GM19324 (cell line): Measurements from ENCODE around the gene ACOT8.
"Not testable (repeated sequence)": the region's sequence is repeated elsewhere in the genome, so short reads cannot be mapped to it uniquely, and the experiment has no call there.

Experiments
- ATAC-seq: cut with Tn5 transposase; IDR thresholded peaks from one replicate; pipeline ENCODE4 v1.9.1; 2021; ENCODE audit warnings: mild to moderate bottlenecking, moderate library complexity; ENCODE audit not compliant: unreplicated experiment, low FRiP score

The ACOT8 gene

DNA sequence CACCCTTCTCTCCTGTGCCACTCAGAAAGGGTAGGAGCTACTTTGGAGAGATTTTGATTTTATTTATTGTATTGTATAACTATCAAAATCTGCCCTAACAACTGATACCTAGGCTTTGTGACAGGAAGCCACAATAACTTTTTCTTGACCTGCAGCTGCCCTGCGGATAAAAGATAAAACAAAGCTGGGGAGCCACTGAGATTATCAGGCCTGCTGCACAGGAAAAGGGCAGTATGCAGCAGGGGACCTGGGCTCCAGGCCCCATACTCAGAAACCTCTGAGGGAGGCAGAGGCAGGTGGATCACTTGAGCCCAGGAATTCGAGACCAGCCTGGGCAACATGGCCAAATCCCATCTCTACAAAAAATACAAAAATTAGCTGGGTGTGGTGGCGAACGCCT, 24.6 kb downstream of the ACOT8 start:
- no peak for ATAC-seq

DNA sequence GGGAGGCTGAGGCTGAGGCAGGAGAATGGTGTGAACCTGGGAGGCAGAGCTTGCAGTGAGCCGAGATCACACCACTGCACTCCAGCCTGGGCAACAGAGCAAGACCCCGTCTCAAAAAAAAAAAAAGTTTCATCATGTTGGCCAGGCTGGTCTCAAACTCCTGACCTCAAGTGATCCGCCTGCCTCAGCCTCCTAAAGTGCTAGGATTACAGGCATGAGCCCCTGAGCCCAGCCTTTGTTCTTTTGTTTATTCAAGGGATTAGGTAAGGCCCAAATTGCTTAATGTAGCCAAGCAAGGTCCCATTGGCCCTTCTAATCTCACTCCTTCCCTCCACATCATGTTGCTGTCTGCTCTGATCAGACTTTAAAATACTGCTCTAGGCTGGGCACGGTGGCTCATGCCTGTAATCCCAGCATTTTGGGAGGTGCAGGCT, 27.5 kb downstream of the ACOT8 start:
- not testable (repeated sequence) for ATAC-seq

DNA sequence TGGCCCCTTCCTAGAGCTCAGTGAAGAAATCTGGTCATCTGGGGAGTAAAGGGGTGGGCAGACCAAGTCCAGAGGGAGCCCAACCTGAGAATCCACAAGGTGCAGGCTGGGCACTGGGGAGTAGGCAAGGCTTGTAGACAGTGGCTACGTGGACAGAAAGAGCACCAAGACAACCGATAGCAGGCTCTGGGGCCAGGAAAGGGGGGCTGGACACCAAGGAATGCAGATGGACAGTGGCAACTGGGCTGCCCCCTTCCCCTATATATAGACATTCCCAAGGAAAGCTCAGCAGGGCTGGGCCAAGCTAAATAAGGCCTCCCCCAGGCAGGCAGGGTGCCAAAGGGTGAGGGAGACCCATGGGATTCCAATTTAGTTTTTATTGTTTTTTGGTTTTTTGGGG, 28.6 kb downstream of the ACOT8 start:
- no peak for ATAC-seq

- ATAC-seq = no peak
Measured at GRCh38 chr20:45827712-45828111, 29.5 kb downstream of the ACOT8 start.

GRCh38 chr20:45827030-45827652, 30.1 kb downstream of the ACOT8 start, which contains the start of gene TNNC2:
Gene TNNC2 (minus strand): TSS chr20:45827312. CDS start chr20:45827248, 64 bp downstream.
- ATAC-seq = no peak

DNA sequence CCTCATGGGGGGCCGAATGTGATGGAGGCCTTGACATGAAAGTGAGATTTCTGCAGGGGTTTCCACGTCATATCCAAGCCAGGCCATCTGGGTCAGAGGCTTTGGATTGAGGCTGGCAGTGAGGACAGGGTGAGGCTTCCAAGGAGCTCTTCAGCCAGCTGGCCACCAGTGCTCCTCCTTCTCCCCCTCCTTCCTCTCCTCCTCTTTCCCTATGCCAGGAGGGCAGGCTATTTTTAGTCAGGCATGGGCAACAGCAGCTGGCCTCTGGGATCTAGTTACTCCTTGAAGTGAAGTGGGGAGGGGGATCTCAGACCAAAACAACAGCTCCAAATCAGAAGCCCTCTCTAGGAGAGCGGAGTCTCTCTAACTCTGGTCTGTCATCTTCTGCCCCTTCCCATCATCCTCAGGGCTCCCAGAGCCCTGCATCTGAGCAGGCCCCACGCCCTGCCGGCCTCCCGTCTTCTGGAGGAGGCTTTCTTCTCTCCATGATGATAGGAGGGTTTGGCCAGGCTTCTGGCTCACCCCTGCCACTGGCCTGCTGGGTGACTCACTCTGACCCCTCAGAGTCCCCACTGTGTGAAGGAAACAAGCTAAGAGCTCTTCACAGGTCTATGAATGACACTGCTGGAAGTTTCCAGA, 30.7 kb downstream of the ACOT8 start:
- ATAC-seq = no peak

DNA sequence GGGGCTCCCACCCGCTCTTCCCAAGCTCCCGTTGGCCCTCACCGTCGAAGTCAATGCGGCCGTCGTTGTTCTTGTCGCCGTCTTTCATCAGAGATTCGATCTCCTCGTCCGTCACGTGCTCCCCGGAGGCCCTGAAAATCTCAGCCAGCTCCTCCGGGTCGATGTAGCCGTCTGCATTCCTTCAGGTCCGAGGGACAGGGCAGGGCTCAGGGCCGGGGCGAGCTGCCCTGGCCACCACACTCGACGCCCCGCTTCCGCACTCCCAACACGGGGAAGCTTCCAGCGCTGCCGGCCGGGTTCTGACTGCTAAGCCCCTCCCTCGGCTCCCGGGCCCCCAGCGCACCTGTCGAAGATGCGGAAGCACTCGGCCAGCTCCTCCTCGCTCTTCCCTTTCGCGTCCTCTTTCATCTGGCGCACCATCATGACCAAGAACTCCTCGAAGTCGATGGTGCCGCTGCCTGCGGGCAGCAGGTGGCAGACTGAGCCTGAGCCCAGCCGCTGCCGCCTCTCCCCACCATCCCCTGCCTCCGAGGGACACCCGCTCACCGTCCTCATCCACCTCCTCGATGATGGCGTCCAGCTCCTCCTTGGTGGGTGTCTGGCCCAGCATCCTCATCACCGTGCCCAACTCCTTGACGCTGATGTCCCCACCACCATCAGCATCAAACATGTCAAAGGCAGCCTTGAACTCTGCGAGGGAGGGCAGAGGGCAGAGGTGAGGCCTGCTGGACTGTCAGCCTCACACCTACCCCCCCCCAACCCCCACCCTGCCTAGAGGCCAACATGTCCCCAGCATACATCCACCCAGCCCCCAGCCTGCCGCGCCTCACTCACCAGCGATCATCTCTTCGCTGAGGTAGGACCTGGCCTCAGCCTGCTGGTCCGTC, 33.0 kb downstream of the ACOT8 start:
- ATAC-seq = no peak

GRCh38 chr20:45822857-45823256, 34.3 kb downstream of the ACOT8 start:
- ATAC-seq = no peak

DNA sequence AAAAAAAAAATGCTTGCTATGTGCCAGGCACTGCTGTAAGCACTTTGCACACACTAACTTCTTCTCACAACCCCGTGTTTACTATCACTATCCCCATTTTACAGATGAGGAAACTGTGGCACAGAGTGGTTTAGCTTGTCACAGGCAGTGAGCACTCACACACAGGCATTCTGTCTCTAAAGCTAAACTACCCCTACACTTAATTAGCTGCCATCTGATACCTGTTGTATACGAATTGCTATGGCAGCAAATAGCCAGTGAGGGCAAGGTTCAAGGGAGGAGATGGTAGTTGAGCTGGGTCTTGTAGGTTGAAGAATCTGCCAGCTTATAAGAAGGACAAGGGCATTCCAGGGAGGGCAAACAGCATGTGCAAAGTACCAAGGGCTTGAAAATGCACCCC, 35.2 kb downstream of the ACOT8 start:
- no peak for ATAC-seq

GRCh38 chr20:45819466-45819865, 37.7 kb downstream of the ACOT8 start:
- ATAC-seq = no peak

DNA sequence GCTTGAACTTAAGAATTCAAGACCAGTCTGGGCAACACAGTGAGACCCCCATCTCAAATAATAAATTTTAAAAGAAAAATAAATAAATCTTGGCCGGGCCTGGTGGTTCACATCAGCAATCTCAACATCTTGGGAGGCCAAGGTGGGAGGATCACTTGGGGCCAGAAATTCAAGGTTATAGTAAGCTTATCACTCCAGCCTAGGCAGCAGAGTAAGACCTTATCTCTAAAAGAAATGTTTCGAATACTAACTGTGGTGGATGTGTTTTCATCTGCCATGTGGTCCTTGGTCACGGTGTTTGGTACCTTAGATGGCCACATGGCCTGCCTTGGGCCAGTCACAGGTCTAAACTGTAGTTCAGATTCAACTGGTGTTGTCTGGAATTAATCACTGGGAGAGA, 39.0 kb downstream of the ACOT8 start:
- no peak for ATAC-seq

DNA sequence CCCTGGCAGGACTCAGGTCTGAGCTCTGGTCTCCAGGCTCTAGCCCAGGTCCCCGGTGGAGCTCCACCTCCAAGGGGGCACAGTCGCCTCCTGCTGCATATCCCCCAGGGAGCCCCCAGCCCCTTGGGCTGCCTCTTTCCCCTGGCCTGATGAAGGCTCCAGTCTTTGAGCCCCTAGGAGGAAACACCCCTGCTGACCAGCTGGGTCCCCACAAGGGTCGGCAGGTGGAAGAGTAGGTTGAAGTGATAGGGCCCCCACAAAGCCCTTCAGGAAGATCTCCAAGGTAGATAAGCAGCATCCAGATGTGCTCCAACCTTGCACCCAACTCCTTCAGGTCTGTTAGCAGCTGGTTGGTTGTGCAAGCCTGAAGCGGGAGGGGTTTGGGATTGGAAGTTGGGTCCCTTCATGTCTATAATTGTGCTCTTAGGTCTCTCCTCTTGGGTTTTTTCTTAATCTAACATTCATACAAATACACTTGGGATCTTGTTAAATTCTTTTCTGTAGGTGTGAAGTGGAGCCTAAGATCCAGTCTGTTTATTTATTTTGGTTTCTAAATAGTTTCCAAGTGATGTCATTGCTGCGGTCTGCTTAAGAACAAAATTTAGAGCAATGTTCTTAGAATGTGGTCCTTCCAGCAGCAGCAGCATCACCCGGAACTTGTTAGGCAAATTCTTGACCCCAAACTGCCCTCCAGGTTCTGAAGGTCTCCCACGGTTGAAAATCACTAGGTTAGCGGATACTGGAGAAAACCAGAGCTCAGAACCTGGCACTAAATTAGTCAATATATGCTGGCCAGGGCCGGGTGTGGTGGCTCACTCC, 39.6 kb downstream of the ACOT8 start:
- no peak for ATAC-seq

DNA sequence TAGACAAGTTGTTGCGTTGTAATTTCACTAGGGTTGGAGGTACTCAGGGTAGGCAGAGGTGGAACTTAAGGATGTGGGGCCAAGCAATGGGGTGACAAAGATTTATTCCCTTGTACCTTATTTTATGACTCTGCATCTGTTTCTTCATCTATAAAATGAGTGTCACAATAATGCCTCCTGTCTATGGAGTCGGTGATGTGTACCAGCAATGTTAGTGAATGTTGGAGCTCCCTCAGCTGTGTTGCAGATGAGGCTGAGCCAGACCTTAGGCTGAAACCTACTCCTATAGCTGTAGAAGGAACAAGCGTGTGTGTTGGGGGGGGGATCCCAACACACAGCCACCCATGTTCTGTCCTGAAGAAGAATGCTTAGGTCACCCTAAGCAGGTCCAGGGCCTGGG, 40.2 kb downstream of the ACOT8 start:
- ATAC-seq = no peak

DNA sequence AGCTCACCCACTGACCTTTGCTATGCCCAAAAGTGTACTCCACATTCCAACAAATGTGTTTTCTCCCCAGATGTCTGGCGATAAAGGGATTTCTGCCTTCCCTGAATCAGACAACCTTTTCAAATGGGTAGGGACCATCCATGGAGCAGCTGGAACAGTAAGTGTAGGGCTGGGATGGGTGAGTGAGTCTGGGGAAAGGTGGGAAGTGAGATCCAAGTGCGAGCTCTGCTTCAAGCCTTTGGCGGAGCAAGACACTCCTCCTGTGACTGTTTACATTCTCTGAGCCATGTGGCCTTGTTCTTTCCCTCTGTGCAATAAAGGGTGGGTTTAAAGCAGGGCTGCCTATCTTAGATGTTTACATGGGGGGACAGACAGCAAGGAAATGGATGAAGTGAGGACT, 42.9 kb downstream of the ACOT8 start:
- no peak for ATAC-seq

- no peak for ATAC-seq
Measured at GRCh38 chr20:45813489-45813888, 43.7 kb downstream of the ACOT8 start.

GRCh38 chr20:45813006-45813340, 44.2 kb downstream of the ACOT8 start:
- ATAC-seq = no peak

DNA sequence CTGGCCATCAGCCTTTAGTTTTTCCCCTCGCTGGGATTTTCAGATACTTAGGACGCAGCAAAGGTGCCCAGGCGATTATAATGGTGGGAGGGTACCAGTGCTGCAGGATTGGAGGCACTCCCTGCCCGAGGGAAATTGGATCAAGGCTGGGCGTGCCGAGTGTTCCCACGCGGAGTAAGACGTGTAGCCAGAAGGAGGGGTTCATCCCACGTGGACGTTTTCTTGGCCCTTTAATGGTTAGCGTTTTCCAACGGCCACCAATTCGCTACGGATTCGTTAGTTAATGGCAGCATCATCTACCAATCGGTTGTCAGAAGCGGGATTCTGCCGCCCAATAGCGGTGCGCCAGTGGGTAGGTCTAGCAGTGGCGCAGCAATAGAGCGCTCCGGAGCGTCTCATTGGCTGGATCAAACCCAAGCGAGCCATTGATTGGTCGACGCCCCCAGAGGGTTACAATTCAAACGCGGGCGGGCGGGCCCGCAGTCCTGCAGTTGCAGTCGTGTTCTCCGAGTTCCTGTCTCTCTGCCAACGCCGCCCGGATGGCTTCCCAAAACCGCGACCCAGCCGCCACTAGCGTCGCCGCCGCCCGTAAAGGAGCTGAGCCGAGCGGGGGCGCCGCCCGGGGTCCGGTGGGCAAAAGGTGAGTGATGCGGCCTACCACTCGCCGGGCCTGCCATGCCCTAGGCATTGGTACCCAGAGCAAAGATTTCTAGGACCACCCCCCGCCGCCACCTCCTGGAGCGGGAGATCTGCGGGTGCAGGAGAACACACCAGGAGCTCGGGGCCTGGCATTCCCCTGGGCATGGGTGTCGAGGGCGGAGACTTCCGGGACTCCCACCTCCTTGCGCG, 44.8 kb downstream of the ACOT8 start, which contains the start of gene UBE2C:
TSS of gene UBE2C (plus strand) at position 488 of the 849 bp plus-strand sequence. CDS start at position 540, 52 bp downstream.
- ATAC-seq = peak; percentile 98

DNA sequence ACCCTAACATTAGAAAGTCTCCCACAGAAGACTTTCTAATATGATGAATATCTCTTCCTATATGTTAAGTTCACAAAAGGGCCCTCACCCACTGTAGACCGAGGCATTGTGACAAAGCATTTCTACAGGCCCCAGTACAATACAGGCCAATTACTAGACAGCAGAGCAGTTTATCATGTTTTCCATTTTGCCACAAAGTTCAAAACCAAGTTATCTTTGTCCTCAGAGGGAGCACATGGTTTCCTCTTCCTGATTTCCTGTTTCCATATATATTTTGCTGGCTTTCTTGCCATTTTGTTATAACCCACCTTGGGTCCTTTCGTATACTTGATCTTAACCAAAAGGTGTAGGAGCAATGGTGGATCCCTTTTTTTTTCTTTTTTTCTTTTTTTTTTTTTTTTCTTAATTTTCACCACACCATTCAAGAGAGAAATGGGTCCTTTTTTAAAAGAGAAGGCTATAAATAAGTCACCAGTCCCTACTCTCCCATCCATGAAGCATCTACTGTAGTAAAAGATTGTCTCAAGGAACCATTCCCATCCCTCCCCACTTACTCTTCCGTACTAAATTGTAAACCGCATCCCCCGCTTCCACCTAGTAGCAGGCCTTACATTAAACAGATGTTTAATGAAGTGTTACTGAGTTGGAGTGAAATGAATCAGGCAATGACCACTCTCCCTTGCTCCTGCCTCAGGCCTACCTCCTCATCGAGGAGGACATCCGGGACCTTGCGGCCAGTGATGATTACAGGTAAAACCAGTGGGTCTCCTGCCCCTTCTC, 46.8 kb downstream of the ACOT8 start:
- ATAC-seq = no peak

DNA sequence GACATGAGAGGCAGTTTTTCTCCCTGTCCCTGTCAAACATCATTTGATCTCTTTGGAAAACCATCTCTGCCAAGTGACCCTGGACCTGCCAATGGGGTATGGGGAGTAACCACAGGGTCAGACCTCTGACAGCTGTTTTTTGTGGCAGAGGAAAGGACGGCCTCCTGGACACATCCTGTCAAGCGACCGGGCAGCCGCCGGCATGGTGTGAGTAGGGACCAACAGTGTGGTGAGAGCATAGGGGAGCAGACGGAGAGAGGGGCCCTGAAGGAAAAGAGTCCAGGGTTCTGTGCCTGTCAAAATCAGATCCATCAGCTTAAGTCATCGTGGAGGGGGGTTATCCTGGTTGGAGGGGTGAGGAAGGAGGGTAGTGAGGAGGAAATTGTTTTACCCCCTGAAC, 55.3 kb downstream of the ACOT8 start:
- no peak for ATAC-seq
